Muscle of leg (tissue), 11 donors: Measurements from ENCODE around the gene AP5B1. TPM values are rescaled to one million over a fixed set of nuclear protein-coding genes. Genes with fewer than 3 reads are reported as not detected.

Experiments used
- DNase-seq: peaks from one replicate; pipeline ENCODE4 v3.0.0; 2013
- H3K27ac ChIP-seq: one replicate; pipeline ENCODE4 v1.5.1; 2013; ENCODE audit warnings: mild to moderate bottlenecking, low read length, control low read depth
- H3K27me3 ChIP-seq: one replicate; pipeline ENCODE4 v1.6.1; 2013; ENCODE audit warnings: low read length; ENCODE audit not compliant: control insufficient read depth, insufficient read depth
- H3K36me3 ChIP-seq: one replicate; pipeline ENCODE4 v1.6.1; 2013; ENCODE audit warnings: low read length; ENCODE audit not compliant: control insufficient read depth, insufficient read depth
- H3K4me1 ChIP-seq: one replicate; pipeline ENCODE4 v1.6.1; 2013; ENCODE audit warnings: low read length; ENCODE audit not compliant: control insufficient read depth, insufficient read depth
- H3K4me3 ChIP-seq: one replicate; pipeline ENCODE4 v1.5.1; 2013; ENCODE audit warnings: low read length, control low read depth
- H3K9me3 ChIP-seq: replicated peaks from 2 replicates; pipeline ENCODE4 v1.6.1; 2013; ENCODE audit warnings: low read depth, low read length; ENCODE audit not compliant: control insufficient read depth
- WGBS: methylation state at CpG from one replicate; pipeline ENCODE4 v1.1.5; 2013; ENCODE audit warnings: missing lambda C conversion rate; ENCODE audit not compliant: insufficient coverage; 5-methylcytosine and 5-hydroxymethylcytosine counted together
- polyA plus RNA-seq, 8 donors: library from polyadenylated mRNA; unstranded; fragments of 120-200 nt; gene quantifications; one replicate each; pipeline versions ENCODE4 v1.2.1 to v1.2.3, GENCODE V29; 2013; ENCODE audit warnings: inconsistent platforms in 1 of 8, low replicate concordance in 1 of 8; ENCODE audit not compliant: insufficient read length in 8 of 8, insufficient read depth in 1 of 8
- total RNA-seq: library from RNA; stranded (reverse); fragments of 120-200 nt; gene quantifications from one replicate; pipeline ENCODE4 v1.2.4, GENCODE V29; 2013

AP5B1 gene
- total and polyA plus RNA-seq, 9 donors, result 1.6 to 3.4 (median 2.2) TPM

DNA sequence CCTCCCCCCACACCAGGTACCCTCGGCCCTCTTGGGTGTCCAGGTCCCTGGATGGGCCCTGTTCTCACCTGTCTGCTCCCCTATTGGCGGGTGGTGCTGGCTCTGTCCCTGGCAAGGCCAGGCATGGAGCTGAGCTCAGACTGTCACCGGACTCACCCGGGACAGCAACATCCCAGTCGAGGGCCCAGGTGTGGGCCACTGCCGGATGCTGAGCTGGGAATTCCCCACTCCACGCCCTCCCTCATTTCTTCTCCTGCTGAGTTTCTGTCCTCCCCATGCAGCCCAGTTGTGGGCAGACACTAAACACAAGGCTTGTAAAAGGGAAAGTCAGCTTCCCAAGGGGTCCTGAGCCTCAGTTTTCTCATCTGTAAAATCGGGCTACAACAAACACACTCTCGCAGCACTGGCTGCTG lies 2.0 kb upstream of the AP5B1 start:
- 85% methylated on average over 7 of the region's 9 CpGs for WGBS

DNA sequence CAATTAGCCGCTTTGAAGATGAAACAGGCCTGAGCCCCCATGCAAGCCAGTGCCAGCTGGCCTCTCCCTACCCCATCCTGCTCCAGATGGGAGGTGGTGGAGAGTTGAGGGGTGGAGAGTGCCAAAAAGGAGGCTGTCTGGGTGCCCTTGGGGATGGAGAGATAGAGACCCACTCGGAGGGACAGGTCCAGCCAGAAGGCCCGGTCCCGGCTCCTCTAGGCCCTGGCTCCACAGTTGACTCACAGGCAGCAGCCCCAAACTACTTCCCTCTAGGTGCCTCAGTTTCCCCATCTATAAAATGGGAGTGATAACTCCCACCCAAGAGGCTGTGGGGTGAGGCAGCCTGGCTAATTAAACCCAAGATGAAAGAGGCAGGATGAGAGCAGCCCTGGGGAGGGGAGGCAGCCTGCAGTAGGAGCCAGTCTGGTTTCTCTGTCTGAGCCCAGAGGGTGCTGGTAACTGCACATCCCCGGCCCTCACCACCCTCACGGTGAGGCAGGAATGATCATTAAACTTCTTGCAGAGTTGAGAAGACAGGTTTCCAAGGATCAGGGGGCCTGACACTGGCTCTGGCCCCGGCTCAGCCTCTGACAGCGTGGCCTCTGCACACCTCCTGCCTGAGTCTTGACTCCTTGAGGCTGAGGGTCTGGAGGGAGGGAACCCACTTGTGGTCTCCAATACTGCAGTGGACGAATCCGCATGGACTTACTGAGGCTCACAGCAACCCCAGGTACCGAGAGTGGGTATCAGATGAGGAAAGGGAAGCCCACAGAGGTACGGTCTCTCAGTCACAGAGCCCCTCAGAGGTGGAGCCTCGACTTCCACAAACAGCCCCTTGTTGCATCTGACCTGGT lies 1.4 kb upstream of the AP5B1 start:
- peaks cover 9% of the 10 kb centered on the region for H3K36me3 ChIP-seq
- no peak for DNase-seq
- peaks cover 59% of the 10 kb centered on the region for H3K27me3 ChIP-seq
- peaks cover 19% of the 10 kb centered on the region for H3K4me1 ChIP-seq
- WGBS, result 78% methylated on average over 6 of the region's 13 CpGs
- no peak overlapping the region for H3K27ac ChIP-seq
- H3K9me3 ChIP-seq, result no peaks in the 10 kb centered on the region
- H3K4me3 ChIP-seq, result no peak overlapping the region

More for the DNA sequence above, 2.0 kb upstream of the AP5B1 start:
- no peaks in the 10 kb centered on the region for H3K9me3 ChIP-seq
- H3K4me3 ChIP-seq, result no peak overlapping the region
- H3K36me3 ChIP-seq, result peaks cover 8% of the 10 kb centered on the region
- DNase-seq, result no peak
- peaks cover 65% of the 10 kb centered on the region for H3K27me3 ChIP-seq
- H3K4me1 ChIP-seq, result peaks cover 23% of the 10 kb centered on the region
- H3K27ac ChIP-seq, result no peak overlapping the region

DNA sequence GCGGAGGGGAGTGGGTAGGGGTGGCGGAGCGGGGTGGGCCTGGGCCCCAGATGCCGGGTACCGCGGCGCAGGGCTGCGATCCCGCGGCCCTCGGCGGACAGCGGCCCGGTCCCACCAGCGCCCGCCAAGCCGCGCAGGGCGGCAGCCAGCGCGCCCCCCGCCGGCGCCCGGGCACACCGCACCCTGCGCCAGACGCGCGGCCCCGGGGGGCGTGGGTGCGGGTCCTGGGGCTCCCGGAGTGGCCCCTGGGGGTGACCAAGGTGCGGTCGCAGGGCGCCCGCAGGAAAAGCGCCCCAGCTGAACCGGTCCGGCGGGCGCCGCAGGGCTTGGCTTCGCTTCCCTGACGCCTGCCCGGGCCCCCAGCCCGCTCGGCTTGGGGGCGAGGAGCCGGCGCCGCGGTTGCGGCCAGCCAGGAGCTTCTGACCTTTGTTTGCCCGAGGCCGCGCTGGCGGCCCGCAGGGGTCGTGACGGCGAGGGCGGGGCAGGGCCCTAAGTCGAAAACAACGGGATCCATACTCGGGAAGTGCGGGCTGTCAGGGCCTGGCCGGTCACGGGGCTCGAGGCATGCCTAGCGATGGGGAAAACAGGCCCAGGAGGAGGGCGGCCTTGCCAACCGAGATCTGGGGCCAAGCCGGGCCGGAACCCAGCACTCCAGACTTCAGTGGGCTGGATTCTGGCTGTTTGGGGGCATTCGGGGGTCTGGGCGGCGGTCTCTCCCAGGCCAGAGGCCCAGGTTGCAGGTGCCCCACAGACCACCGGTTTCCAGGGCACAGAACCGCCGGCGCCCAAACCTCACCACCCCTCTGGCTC lies 581 bp upstream of the AP5B1 start:
- H3K9me3 ChIP-seq, result no peaks in the 10 kb centered on the region
- H3K27ac ChIP-seq, result no peak overlapping the region
- WGBS, result 8% methylated on average over 82 of the region's 83 CpGs
- H3K4me1 ChIP-seq, result peaks cover 16% of the 10 kb centered on the region
- peak overlapping the region; percentile 44 for H3K4me3 ChIP-seq
- DNase-seq, result peak; percentile 53
- peaks cover 51% of the 10 kb centered on the region for H3K27me3 ChIP-seq
- H3K36me3 ChIP-seq, result peaks cover 10% of the 10 kb centered on the region

DNA sequence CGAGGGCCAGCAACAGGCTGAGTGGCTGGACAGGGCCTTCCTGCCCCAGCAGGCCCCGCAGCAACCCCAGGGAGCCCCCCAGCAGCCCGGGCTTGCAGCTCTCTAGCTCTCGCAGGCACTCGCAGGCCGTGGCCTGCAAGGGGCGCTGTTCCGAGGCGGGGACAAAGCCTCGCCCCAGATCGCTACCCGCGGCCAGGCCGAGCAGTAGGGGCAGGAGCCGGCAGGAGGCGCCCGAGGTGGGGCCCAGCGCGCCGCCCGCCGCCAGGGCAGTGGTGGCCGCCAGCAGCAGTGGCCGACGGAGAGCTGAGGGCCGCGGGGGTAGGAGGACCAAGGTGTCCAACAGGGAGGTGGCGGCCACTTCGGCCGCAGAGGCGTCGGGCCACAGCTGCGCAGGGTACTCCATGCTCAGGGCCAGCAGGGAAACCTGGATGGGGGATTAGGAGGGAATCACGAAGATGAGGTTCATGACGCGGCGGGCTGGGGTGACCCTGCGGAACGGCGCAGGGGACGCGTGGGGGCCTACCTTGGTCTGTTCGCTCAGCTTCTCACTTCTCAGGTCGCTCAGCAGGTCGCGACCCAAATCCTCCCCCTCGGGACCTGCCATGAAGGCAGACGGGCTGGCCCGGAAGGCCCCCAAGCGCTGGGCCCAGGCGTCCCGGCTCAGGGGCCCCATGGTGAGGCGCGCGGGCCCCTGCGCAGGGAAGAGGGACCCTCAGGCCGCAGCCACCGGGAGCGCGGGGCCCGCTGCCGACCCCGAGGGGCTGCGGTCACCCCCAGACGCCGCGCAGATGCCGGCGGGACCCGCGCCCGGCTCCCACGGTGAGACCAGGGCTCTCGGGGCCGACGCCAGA lies 632 bp downstream of the AP5B1 start:
- no peak overlapping the region for H3K27ac ChIP-seq
- peaks cover 10% of the 10 kb centered on the region for H3K36me3 ChIP-seq
- peak overlapping the region; percentile 51 for H3K4me3 ChIP-seq
- no peaks in the 10 kb centered on the region for H3K9me3 ChIP-seq
- peaks cover 39% of the 10 kb centered on the region for H3K27me3 ChIP-seq
- peaks cover 16% of the 10 kb centered on the region for H3K4me1 ChIP-seq
- 6% methylated on average over 66 of the region's 76 CpGs for WGBS
- DNase-seq, result peak; percentile 59

DNA sequence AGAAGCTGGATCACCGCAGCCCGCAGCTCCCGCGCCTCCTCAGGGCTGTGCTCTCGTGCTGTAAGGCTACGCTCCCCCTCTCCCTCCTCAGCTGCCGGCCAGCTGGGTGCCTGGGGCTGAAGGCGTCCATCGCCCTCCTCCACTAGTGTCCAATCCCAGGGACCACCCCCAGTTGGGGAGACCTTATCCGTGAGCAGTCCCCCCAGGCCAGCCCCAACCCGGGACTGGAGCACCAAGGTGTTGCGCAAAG lies 1.2 kb downstream of the AP5B1 start:
- peaks cover 16% of the 10 kb centered on the region for H3K4me1 ChIP-seq
- H3K27ac ChIP-seq, result no peak overlapping the region

DNA sequence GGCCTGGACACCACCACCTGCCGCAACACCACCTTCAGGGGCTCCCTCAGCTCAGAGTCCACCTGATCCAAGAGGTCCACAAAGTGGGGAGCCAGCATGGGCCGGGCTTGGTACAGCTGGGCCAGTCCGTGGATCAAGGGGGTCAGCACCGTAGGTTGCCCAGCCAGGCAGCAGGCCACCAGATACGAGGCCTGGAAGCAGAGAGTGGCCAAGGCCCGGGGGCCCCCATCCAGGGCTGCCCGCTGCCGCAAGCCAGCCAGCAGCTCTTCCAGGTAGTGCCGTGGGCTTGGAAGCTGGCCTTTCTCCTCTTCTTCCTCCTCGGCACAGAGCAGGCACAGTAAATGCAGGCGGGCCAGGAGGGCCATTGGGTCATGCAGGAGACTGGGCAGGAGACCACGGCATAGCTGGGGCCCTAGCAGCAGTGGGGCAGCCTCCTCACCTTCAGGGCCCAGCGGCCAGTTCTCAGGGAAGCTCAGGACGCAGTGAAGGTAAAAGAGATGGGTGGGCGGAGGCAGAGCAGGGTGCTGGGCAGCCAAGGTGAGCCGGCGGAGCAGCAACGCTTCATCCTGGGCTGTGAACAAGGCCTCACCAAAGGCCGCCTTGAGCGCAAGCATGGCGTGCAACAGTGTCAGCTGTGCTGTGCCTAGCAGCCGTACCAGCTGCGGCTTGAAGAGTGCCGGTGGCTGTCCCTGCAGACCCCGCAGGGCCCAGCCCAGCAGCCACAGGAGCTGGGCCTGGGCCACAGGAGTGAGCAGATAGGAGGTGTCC lies 1.7 kb downstream of the AP5B1 start:
- Histone ChIP-seq H3K9me3 (no peaks in the 10 kb centered on the region), H3K36me3 (peaks cover 10% of the 10 kb centered on the region), H3K27me3 (peaks cover 28% of the 10 kb centered on the region), H3K4me1 (peaks cover 16% of the 10 kb centered on the region), H3K4me3 (peak overlapping the region; percentile 13), H3K27ac (no peak overlapping the region)
- no peak for DNase-seq
- WGBS, result 95% methylated on average over 23 of the region's 25 CpGs

More for the DNA sequence above, 1.2 kb downstream of the AP5B1 start:
- DNase-seq, result no peak
- 78% methylated on average over 8 of the region's 12 CpGs for WGBS
- no peaks in the 10 kb centered on the region for H3K9me3 ChIP-seq
- H3K27me3 ChIP-seq, result peaks cover 33% of the 10 kb centered on the region
- peaks cover 10% of the 10 kb centered on the region for H3K36me3 ChIP-seq
- H3K4me3 ChIP-seq, result peak overlapping the region; percentile 13

DNA sequence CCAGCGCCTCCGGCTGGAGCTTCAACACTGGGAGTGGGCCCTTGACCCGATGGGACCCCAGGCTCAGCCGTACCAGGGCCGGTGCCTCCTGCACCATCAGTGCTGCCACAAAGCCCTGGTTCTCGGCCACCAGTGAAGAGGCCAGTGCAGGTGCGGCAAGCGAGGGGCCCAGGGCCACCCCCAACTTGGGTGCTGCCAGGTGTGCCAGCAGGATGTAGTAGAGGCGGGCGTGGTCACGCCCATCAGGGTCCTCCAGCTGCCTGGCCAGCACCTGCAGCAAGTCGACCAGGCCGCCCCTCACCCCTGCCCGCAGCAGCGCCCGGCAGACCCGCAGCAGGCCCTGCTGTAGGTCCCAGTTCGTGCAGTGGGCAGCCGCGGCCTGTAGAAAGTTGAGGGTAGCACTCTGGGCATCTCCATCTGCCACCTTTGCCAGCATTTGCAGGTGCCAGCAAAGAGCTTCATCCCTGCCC lies 2.3 kb downstream of the AP5B1 start:
- no peak for DNase-seq
- Histone ChIP-seq H3K9me3 (no peaks in the 10 kb centered on the region), H3K36me3 (peaks cover 10% of the 10 kb centered on the region), H3K4me3 (no peak overlapping the region), H3K27me3 (peaks cover 22% of the 10 kb centered on the region), H3K27ac (no peak overlapping the region), H3K4me1 (peaks cover 16% of the 10 kb centered on the region)
- WGBS, result 94% methylated on average over 20 of the region's 20 CpGs

DNA sequence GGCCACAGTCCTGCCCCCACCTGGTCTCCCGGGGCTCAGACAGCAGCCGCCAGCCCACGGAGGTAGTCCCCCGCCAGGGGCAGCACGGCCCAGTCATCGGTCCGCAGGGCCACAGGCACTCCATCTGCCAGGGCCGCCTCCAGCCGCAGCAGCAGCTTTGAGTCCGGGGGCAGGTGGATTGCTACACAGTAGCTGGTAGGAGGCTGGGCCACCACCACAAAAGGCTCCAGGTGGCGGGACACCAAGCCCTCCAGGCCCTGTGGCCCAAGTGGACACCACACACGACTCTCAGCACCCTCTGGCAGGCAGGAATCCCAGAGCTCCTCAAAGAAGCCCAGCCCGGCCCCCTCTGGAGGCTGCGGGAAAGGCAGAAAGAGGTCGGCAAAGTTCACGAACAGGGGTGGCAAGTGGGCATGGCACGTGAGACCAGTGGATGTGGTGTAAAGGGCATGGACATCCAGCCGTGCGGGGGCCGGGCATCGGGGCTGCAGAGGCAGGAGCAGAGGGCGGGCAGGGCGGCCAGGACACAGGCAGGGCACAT lies 2.9 kb downstream of the AP5B1 start:
- Histone ChIP-seq H3K4me1 (peaks cover 16% of the 10 kb centered on the region), H3K4me3 (no peak overlapping the region), H3K27me3 (peaks cover 18% of the 10 kb centered on the region), H3K9me3 (no peaks in the 10 kb centered on the region), H3K27ac (no peak overlapping the region), H3K36me3 (peaks cover 10% of the 10 kb centered on the region)
- 84% methylated on average over 16 of the region's 23 CpGs for WGBS
- no peak for DNase-seq

DNA sequence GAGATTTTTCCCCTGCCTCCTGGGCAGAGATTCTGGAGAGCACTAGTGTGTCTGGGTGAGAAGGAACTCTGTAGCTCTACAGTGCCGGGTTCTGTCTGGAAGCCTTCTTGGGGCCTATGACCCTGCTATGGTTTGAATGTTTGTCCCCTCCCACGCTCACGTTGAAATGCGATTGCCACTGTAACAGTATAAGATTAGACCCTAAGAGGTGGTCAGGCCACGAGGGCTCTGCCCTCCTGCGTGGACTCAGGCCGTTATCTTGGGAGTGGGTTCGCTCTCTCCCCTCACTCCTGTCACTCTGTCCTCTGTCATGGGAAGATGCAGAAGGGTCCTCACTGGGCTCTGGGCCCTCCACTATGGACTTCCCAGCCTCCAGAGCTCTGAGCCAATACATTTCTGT lies 3.5 kb downstream of the AP5B1 start:
- Histone ChIP-seq H3K4me3 (no peak overlapping the region), H3K4me1 (peaks cover 16% of the 10 kb centered on the region), H3K27me3 (peaks cover 13% of the 10 kb centered on the region), H3K36me3 (peaks cover 10% of the 10 kb centered on the region), H3K27ac (no peak overlapping the region), H3K9me3 (no peaks in the 10 kb centered on the region)
- WGBS, result 94% methylated on average over 5 of the region's 8 CpGs
- no peak for DNase-seq
